Measurements from ENCODE around the gene LPP. TPM values are rescaled to one million over a fixed set of nuclear protein-coding genes. Genes with fewer than 3 reads are reported as not detected.

Gene LPP
- total and polyA plus RNA-seq, 2 of the 13 experiments (the other 11 are each of a cell fraction or from before 2014, with no cell fraction given): 19.2 to 29.9 TPM

DNA sequence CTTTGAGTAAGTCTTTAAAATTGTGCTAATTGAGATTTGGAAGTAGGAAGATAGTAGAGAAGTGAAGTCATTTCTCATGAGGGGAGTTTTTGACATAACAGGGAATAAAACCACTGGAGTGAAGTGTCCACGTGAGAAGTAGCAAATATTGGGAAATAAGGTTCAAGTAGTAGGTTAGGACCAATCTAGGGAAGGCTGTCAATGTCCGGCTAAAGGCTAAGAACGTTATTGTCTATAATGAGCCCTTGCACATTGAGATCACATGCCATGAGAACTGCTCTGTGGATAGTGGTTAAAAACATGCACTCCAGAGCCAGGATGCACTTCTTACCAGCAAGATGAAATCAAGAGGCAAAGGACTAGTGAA, 557.9 kb downstream of the LPP start:
- H3K27ac ChIP-seq (ENCODE audit: extremely low read length, insufficient read depth, low read length): peak overlapping the region; percentile 85
- peak overlapping the region; percentile 54 for H3K9ac ChIP-seq (ENCODE audit: insufficient read depth, low read depth, low read length)

More for the DNA sequence above, 557.9 kb downstream of the LPP start:
- WGBS (ENCODE audit: low lambda C conversion rate): 45% methylated on average over 3 of the region's 3 CpGs
- ATAC-seq (no peak), DNase-seq (ENCODE audit: low spot score) (no peak), FAIRE-seq (no peak)
- Histone ChIP-seq H3K79me2 (ENCODE audit: insufficient read depth, low read length) (no peaks in the 10 kb centered on the region), H3K4me2 (ENCODE audit: low read depth, low read length) (peak overlapping the region; percentile 48), H2AFZ (ENCODE audit: low read length) (no peak overlapping the region), H4K20me1 (ENCODE audit: insufficient read depth, low read length) (no peaks in the 10 kb centered on the region), H3K9me3 (ENCODE audit: low read length) (no peaks in the 10 kb centered on the region), H3K36me3 (replicated peaks in 1 of 2; ENCODE audit: control insufficient read depth in 1 of 2, insufficient read depth in 2 of 2, low read length in 2 of 2) (no peaks in the 10 kb centered on the region; a peak in 1 of 5 replicates), H3K4me1 (ENCODE audit: insufficient read depth, low read length) (peaks cover 52% of the 10 kb centered on the region), H3K27me3 (ENCODE audit: control insufficient read depth in 1 of 2, insufficient read depth in 2 of 2, low read length in 2 of 2) (no peaks in the 10 kb centered on the region), H3K4me3 (replicated peaks in 1 of 3; ENCODE audit: insufficient read depth in 1 of 3, low read depth in 2 of 3, low read length in 3 of 3) (peak overlapping the region in 1 of 3 experiments; percentile 15; a peak in 1 of 6 replicates)
- in situ Hi-C loops (cut with HindIII; ENCODE audit: extremely low pct_ligation_motif_present, low pct_unique_long_range_greater_than_20kb): no loop called here
- 0 out of 2 replicates have a peak, but pooled peaks have one; percentile 29 for TF ChIP-seq PRDM15 (CRISPR knock-in tag; IDR thresholded peaks at IDR 0.05)
- peak; percentile 40; the same call in 1 of the 2 replicates for TF ChIP-seq RBFOX2 (IDR thresholded peaks at IDR 0.05; ENCODE audit: low read depth, low read length)
- TF ChIP-seq, protein P1, sequence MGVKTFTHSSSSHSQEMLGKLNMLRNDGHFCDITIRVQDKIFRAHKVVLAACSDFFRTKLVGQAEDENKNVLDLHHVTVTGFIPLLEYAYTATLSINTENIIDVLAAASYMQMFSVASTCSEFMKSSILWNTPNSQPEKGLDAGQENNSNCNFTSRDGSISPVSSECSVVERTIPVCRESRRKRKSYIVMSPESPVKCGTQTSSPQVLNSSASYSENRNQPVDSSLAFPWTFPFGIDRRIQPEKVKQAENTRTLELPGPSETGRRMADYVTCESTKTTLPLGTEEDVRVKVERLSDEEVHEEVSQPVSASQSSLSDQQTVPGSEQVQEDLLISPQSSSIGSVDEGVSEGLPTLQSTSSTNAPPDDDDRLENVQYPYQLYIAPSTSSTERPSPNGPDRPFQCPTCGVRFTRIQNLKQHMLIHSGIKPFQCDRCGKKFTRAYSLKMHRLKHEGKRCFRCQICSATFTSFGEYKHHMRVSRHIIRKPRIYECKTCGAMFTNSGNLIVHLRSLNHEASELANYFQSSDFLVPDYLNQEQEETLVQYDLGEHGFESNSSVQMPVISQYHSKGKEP (CRISPR knock-in tag; IDR thresholded peaks at IDR 0.05): no peak
- TSS peak; percentile 75 for BruUV-seq (replicated peaks)
- intact Hi-C loops (cut with micrococcal nuclease; ENCODE audit: unreplicated experiment): loop anchor here (1.0 kb wide), 1 partner anchor 8 kb away; no protein-coding TSS in a partner anchor
- ChIA-PET CTCF (ENCODE audit: low intra/inter-chr PET ratio, low total read pairs) (no interaction called here), POLR2A (no interaction called here)
